Loucy (cell line): ENCODE measurements around the gene TICRR.

ENCODE experiments used
- H2AFZ ChIP-seq: fragments of 200-600 bp; sonication (generic); 2 replicates; pipeline ENCODE4 v1.6.0; 2016; ENCODE audit warnings: antibody characterized with exemption, mild to moderate bottlenecking, low read length, moderate library complexity
- H3F3A ChIP-seq: fragments of 200-600 bp; 2 replicates; pipeline ENCODE4 v1.6.0; 2016; ENCODE audit warnings: antibody characterized with exemption, low read depth, mild to moderate bottlenecking
- H3K27me3 ChIP-seq: fragments of 200-600 bp; sonication (generic); 2 replicates; pipeline ENCODE4 v1.6.1; 2014; ENCODE audit warnings: low read length, mild to moderate bottlenecking; ENCODE audit not compliant: insufficient read depth, poor library complexity, severe bottlenecking
- H3K36me3 ChIP-seq: fragments of 200-600 bp; sonication (generic); 2 replicates; pipeline ENCODE4 v1.6.1; 2016; ENCODE audit warnings: low read length; ENCODE audit not compliant: insufficient read depth
- H3K4me1 ChIP-seq: fragments of 200-600 bp; sonication (generic); 2 replicates; pipeline ENCODE4 v1.5.1; 2014; ENCODE audit warnings: low read length, mild to moderate bottlenecking; ENCODE audit not compliant: insufficient read depth, poor library complexity, severe bottlenecking
- H3K4me2 ChIP-seq: fragments of 200-600 bp; sonication (generic); 2 replicates; pipeline ENCODE4 v1.6.0; 2014; ENCODE audit warnings: antibody characterized with exemption, low read length, low read depth, mild to moderate bottlenecking; ENCODE audit not compliant: poor library complexity, severe bottlenecking
- H3K4me3 ChIP-seq: fragments of 200-600 bp; sonication (generic); 2 replicates; pipeline ENCODE4 v1.5.1; 2014; ENCODE audit warnings: low read length, mild to moderate bottlenecking, mixed read lengths; ENCODE audit not compliant: poor library complexity, severe bottlenecking
- H3K79me2 ChIP-seq: fragments of 200-600 bp; sonication (generic); 2 replicates; pipeline ENCODE4 v1.6.1; 2014; ENCODE audit warnings: low read length; ENCODE audit not compliant: insufficient read depth
- H3K9ac ChIP-seq: fragments of 200-600 bp; sonication (generic); 2 replicates; pipeline ENCODE4 v1.6.0; 2014; ENCODE audit warnings: mild to moderate bottlenecking, low read depth, low read length, moderate library complexity; ENCODE audit not compliant: poor library complexity, severe bottlenecking
- H3K9me2 ChIP-seq: fragments of 200-600 bp; sonication (generic); replicated peaks from 2 replicates; pipeline ENCODE4 v1.6.1; 2016; ENCODE audit warnings: low read depth, low read length, mixed read lengths
- H3K9me3 ChIP-seq: fragments of 200-600 bp; sonication (generic); 2 replicates; pipeline ENCODE4 v1.6.1; 2014; ENCODE audit warnings: mild to moderate bottlenecking, antibody characterized with exemption, low read length, low read depth; ENCODE audit not compliant: insufficient read depth
- H4K20me1 ChIP-seq: fragments of 200-600 bp; sonication (generic); 2 replicates; pipeline ENCODE4 v1.6.0; 2014; ENCODE audit warnings: antibody characterized with exemption, low read length, mild to moderate bottlenecking; ENCODE audit not compliant: insufficient read depth, poor library complexity, severe bottlenecking
- CTCF ChIP-seq: fragments of 200-600 bp; sonication (generic); conservative IDR thresholded peaks from 2 replicates; pipeline ENCODE4 v1.5.1; 2014; ENCODE audit warnings: mild to moderate bottlenecking, antibody characterized with exemption, low read length
- EZH2phosphoT487 ChIP-seq: fragments of 200-600 bp; IDR thresholded peaks from 2 replicates; pipeline ENCODE4 v1.6.1; 2018; ENCODE audit warnings: antibody characterized with exemption, mild to moderate bottlenecking, moderate library complexity, borderline replicate concordance

TICRR gene

GRCh38 chr15:89533861-89534544, 41.3 kb upstream of the TICRR start:
- Histone ChIP-seq H4K20me1 (no peaks in the 10 kb centered on the region), H3K36me3 (no peaks in the 10 kb centered on the region), H3K9ac (no peak overlapping the region), H3K4me2 (no peak overlapping the region), H2AFZ (no peak overlapping the region), H3K79me2 (no peaks in the 10 kb centered on the region), H3K4me3 (no peak overlapping the region), H3K9me3 (peaks cover 10% of the 10 kb centered on the region; the same call in 1 of the 2 replicates), H3K4me1 (no peaks in the 10 kb centered on the region), H3K9me2 (no peaks in the 10 kb centered on the region), H3K27me3 (no peaks in the 10 kb centered on the region), H3F3A (no peaks in the 10 kb centered on the region)
- no peak for TF ChIP-seq EZH2phosphoT487
- TF ChIP-seq CTCF = no peak

- Histone ChIP-seq H3K27me3 (no peaks in the 10 kb centered on the region), H3F3A (no peaks in the 10 kb centered on the region), H3K9ac (no peak overlapping the region), H3K36me3 (no peaks in the 10 kb centered on the region), H3K9me3 (peaks cover 8% of the 10 kb centered on the region; the same call in 1 of the 2 replicates), H3K4me3 (no peak overlapping the region), H3K4me2 (no peak overlapping the region), H3K9me2 (no peaks in the 10 kb centered on the region), H3K4me1 (no peaks in the 10 kb centered on the region), H4K20me1 (no peaks in the 10 kb centered on the region), H2AFZ (no peak overlapping the region), H3K79me2 (no peaks in the 10 kb centered on the region)
- TF ChIP-seq CTCF (no peak), EZH2phosphoT487 (no peak)
Observed at GRCh38 chr15:89539027-89539426, 36.2 kb upstream of the TICRR start.

GRCh38 chr15:89542369-89542768, 32.9 kb upstream of the TICRR start:
- Histone ChIP-seq H3K4me1 (no peaks in the 10 kb centered on the region), H3K4me3 (no peak overlapping the region)
- TF ChIP-seq EZH2phosphoT487 = no peak
- TF ChIP-seq CTCF = no peak

More at GRCh38 chr15:89542369-89542768, 32.9 kb upstream of the TICRR start:
- Histone ChIP-seq H3K27me3 (no peaks in the 10 kb centered on the region), H3F3A (no peaks in the 10 kb centered on the region), H3K9ac (no peak overlapping the region), H3K9me2 (no peaks in the 10 kb centered on the region), H3K9me3 (peaks cover 8% of the 10 kb centered on the region; the same call in 1 of the 2 replicates), H3K79me2 (no peaks in the 10 kb centered on the region), H3K36me3 (no peaks in the 10 kb centered on the region), H4K20me1 (no peaks in the 10 kb centered on the region), H3K4me2 (no peak overlapping the region), H2AFZ (no peak overlapping the region)
